Stimulated activated CD8-positive, alpha-beta memory T cell treated with anti-CD3 and anti-CD28 coated beads, Interleukin-7, amount 100 ng/mL, for 24 hours (primary cell): ENCODE results near the gene NTHL1.
A peak's percentile ranks its signal among the peaks of the same experiment; 100 is the strongest.

Experiments used
- DNase-seq: peaks from one replicate; pipeline ENCODE4 v3.0.0-alpha.2; 2020; ENCODE audit warnings: low read depth

NTHL1 gene

DNA sequence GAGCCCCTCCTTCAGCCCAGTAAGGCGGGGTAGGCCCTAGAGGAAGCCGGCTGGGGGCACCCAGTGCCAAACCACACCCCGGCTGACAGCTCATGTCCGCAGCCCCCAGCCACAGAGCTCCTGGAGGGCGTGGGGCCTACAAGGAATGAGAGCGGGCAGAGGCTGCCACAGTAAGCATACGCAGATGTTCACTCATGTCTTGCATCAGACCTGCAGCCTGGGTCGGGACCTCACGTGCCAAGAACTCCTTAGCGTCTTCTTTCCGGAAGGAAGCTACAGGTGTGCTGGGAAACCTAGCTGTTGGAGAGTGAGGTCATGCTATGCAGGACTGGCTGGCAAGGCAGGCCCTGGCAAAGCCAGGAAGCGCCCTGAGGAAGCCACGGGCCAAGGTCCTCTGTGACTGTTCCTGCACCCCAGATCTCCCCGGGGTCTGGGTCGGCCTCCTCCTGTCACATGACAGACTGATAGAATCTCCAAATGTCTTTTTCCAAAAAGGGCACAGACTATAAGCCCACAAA, 39.6 kb downstream of the NTHL1 start:
- DNase-seq, result no peak

DNA sequence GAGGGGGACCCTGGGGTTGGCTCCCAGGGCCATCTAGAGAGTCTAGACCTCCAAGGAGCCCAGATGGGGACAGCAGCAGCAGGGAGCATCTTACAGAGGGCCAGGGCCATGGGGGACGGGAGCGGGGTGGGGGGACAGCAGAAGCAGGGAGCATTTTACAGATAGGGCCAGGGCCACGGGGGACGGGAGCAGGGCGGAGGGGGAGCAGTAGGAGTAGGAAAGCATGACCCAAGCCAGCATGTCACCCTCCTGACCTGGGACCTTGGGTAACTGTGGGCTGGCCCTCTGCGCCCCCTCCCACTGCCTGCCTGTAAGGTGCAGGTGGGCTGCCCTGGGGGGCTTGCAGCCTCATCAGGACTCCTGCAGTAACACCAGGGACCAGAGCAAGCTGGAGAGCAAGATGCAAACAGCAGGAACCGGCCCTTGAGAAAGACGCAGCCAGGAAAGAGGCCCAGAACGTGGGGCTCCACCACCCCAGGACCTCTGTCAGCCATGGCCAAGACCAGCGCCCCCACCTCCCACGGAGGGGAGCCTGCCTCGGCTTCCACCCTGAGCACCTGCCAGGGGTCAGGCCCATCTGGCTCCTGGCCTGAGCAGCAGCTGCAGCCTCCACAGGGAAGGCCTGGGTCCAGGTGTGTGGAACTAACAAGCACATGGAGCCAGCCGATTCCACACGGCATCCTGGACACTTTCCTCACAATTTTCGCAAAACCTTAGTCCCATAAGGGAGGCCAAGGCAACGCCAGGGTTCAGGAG, 40.4 kb downstream of the NTHL1 start:
- DNase-seq, result no peak

DNA sequence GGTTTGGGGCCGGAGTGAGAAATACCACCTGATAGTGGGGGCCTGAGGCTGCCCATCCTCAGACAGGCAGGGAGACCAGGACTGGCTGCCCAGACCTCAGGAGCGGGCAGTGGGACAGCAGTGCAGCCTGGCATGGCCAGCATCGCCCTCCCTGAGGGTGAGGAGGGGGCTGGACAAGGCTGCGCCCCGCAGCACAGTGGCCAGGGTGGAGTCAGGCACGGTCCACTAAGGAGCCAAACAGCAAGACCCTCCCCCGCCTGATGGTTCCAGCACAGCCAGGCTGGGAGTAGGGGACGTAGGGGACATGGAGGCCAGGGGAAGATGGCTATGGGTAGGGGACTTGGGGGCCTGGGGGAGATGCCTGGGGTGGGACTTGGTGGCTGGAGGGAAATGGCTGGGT, 41.3 kb downstream of the NTHL1 start:
- DNase-seq, result no peak

DNA sequence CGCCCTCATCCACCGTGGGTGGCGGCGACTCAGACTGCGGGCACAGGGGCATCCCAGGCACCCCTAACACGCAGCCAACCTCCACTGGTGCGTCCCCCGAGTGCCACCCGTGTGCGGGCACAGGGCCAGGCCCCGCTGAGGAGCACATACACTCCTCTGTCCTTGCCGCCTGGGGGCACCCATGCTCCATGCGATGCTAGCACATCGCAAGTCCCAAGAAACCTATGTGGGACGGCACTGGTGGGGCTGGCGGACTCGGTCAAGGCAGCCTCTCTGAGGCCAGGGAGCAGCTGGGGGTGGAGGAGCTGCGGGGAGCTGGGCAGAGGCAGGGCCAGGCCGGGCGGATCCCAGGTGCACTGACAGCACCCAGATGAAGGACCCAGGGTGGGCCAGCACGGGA, 42.0 kb downstream of the NTHL1 start:
- DNase-seq, result no peak

DNA sequence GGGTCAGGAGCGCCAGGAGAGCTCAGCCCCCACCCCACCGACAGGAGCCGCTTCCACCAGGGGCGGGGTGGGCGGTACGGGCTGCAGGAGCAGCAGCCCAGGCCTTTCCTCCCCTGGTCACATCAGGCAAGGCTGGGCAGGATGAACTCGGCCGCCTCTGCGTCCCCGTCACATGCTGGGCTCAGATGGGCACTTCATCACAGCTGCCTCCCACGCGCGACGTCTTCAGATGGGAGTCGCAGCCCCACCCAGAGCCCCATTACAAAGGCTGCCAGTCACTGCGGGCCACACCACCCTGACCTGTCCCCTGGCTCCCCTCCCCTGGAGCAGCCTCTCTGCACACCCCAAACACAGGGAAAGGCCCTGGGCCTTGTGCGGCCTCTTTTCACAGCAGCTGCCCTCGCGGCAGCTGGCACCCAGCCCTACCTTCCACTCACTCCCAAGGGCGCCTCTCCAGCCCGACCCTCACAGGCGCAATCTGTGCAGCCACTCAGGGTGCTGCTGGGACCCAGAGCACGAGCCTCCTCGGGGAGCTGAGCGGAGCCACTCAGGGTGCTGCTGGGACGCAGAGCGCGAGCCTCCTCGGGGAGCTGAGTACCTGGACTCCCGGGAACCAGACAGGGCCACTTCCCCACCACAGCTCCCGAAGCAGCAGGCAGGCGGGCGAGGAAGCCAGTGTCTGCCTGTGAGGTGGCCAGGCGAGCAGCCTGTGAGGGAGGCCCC, 42.7 kb downstream of the NTHL1 start:
- DNase-seq, result no peak

DNA sequence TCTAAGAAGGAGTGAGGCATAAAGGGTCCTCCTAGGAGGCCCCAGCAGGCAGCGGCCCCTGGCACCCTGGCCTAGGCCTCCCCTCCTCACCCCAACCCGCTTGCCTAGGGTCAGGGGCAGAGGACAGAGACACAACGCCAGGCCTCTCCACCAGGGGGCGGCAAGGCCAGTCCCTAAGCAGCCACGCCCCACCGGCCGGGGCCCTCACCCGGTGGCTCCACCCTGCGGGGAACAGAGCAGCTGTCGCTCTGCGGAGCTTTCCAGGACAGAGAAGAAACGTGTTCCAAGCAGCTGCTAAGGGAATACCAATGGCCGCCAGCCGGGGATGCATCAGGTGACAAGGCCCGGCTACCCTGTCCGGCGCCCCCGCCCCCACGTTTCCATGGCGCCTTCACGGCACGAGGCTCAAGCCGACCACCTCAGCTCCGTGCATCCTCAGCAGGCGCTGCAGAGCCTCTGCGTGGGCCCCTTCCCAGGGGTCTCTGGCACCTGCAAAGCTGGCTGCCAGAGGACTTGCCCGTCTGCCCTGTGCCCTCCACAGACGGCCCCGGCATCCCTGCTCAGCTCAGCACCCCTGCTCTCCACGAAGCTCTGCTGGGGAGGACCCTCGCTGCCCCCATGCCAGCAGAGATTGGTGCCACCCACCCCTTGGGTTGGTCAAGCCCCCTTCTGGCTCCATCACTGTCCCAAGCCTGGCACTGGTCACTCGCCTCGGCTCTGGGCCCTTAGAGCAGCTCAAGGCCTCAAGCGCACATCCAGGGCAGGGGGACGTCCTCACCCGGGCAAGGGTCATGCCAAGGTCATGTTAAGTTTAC, 43.6 kb downstream of the NTHL1 start:
- peak; percentile 74 for DNase-seq

DNA sequence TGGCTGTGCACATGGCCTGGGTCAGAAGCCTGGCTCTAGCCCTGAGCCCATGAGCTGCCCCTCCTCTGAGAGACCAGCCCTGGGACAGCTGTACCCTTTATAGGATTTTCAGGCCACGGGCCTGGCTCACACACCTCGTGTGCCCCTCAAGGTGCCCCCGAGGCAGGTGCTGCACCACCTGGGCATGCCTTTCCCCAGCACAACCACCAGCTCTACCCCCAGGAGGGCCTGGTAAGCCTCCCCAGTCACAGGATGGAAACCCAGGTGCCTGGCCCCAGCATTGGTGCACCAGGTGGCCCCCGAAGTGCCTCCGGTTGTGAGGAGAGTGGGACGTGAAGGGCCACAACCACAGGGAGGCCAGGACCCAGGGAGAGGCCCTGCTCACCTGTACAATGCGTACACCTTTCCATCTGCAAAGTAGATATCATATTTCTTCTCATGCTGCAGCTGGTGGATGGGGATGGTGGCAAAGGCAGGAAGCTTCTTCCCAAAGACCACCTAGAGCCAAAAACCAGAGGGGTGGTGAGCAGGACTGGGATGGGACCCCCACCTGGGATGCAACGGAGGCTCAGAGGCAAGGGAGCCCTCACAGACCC, 44.3 kb downstream of the NTHL1 start:
- DNase-seq, result no peak

DNA sequence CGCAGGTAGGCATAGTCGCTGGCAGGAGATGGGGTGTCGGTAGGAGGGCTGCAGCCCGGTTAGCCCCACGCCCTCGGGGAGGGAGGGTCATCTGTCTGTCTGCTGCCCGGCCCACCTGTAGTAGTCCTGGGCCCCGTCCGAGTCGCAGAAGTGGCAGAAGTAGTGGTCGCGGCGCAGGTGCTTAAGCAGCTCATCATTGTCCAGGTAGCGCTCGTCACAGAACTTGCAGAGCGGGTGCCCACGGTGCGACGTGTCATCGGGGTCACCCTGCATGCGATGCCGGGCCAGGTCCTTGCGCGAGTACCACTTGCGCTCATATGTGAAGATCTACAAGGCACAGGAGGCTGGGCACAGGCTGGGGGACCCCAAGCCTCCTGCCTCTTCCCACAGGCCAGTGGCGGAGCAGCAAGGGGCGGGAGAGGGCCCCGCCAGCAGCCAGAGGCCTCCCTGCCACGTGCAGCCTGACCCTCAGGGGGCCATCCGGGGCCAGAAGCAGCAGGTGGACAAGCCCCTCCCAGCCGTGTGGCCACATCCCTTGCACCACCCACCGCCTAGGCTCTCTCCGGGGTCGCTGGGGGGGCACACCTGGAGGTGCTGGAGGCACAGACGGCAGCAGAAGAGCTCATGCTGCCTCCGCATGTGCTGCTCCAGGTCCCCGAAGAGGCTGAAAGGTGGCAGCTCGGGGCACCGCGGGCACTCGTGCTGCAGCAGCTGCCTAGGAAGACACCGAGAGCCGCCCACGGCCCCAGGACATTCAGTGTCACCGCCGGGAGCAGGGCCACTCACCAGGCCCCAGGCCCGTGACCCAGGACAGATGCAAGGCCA, 45.0 kb downstream of the NTHL1 start:
- no peak for DNase-seq

DNA sequence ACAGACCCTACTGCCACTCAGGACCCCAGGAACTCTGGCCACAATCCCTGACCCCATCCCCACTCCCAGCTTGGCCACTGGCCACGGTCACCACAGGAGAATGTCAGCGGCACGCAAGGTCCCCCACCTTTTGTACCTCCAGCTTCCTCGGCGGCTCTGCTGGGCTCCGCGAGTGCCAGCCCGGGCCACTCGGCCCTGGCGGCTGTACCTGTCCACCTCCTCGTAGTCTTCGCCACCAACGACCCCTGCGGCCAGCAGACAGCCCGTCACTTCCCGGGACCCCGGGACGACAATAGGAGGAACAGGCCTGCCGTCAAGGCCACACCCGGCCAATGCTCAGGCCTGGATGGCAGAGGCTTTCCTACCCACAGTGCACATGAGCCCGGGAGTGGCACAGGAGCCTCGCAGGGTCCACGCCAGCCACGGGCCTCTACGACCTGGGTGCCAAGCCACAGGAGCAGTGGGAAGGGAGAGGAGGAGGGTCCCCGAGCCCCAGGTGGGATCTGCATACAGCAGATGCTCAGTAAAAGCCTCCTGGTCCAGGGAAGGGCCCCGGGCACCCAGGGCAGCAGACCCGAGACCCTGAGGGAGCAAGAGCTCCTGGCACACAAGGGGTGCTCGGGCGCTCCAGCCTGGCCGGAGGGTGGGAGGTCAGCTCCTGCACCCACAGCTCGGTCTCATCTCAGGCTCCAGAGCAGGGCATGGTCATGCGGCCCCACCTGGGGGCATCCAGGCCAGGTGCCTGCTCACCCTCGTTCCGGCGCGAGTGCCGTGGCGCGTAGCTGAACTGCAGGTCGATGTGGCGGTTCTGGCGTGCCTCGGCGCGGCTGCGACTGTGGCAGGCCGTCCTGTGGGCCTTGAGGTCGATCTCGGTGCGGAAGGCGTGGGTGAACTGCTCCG, 45.9 kb downstream of the NTHL1 start:
- DNase-seq, result no peak

DNA sequence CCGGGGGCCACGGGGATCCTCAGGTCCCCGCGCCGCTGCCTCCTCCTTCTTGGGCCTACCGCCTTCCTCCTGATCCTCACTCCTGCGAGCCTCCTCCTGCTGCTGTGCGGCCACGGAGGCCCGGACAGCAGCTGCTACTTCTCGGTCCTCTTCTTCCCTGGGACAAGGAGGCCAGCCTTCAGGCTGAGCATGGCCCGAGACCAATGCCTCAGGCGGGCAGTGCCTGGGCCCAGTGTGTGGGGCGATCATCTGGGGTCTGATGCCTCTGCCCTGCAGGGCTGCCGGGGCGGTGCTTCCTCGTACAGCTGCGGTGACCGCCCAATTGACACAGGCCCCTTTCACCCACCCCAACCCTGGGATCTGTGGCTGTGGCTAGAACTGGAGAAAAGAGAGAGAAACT, 46.6 kb downstream of the NTHL1 start:
- DNase-seq, result no peak

DNA sequence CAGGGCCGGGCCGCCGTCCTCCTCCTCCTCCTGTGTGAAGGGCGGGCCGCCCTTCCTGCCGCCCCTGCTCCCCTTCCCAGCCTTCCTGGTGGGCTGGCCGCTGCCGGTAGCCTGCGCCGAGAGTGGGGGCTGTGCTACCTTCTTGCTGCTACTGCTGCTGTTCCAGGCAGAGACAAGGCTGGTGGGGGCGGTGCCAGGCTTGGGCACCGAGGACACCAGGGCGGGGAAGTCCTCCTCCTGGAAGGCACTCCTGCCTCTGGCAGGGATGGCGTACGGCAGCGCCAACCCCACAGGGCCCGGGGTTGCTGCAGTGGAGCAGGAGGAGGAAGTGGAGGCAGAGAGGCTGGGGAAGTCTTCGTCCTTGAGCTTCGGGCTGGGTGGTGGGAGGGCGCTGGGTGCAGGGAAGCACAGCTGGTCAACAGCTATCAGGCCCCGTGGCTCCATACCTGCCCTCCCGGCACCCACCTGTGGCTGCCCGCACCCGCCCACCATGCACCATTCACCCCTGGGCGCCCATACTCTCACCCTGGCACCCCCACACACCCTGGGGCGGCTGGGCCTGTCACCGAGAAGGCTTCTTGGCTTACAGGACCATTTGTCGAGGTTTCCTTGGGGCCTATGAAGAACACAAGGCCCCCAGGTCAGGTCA, 47.6 kb downstream of the NTHL1 start:
- no peak for DNase-seq

DNA sequence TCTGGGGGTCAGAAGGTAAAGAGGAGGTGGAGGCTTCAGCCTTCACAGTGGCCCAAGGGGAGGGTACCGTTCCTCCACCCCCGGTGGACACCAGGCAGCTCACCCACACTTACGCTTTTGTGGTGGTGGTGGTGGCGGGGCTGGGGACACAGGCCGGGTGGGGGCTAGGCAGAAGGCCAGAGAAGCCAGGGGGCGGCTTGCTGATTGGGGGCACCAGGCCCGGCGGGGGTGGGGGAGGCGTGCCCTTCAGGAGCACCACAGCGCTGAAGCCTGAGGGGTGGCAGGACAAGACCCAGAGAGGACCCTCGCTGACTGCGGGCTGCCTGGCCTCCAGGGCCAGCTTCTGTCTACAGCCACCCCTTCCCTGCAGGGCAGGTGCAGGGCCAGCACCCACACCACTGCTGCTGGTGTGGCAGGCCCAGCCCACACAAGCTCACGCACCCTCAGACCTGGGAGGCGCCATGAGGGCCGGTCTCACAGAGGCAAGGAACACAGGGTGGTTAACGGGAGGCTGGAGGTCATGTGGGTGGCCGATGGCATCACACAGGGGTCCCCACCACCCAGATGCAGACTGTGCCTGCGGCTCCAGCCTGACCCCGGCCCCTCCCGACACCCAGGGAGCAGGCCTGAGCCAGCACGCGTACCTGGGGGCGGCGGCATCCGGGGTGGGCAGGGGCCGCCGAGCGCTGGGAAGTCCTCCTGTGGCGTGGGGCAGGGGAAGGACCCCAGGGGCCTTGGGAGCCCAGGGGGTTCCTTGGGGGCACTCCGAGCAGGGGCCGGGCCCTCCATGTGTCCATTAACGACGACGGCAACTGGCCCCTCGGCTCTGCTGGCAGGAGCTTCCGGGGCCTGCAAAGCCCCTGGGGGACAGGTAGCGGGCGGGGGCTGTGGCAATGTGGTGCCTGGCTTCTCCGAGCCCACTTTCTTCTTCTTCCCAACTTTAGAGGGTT, 48.5 kb downstream of the NTHL1 start:
- DNase-seq, result no peak

DNA sequence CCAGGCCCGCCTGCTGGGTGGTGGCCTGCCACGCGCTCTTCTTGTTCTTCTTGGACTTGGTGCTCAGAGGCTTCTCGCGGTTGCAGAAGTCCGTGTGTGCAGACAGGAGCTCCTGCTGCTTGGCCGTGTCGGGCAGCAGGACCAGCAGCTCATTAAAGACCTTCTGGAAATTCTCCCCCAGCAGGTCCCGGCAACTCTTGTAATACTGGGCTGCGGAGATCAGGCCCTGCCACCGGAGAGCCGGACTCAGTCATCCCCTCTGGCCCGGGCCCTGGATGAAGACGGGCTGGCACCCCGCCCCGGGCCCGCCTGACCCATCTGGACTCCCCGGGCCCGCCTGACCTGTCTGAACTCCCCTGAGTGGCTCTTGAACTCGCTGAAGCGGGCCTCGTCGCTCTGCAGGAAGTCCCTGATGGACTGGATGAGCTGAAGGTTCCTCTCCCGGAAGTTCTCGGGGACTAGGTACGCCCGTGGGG, 49.2 kb downstream of the NTHL1 start:
- no peak for DNase-seq

DNA sequence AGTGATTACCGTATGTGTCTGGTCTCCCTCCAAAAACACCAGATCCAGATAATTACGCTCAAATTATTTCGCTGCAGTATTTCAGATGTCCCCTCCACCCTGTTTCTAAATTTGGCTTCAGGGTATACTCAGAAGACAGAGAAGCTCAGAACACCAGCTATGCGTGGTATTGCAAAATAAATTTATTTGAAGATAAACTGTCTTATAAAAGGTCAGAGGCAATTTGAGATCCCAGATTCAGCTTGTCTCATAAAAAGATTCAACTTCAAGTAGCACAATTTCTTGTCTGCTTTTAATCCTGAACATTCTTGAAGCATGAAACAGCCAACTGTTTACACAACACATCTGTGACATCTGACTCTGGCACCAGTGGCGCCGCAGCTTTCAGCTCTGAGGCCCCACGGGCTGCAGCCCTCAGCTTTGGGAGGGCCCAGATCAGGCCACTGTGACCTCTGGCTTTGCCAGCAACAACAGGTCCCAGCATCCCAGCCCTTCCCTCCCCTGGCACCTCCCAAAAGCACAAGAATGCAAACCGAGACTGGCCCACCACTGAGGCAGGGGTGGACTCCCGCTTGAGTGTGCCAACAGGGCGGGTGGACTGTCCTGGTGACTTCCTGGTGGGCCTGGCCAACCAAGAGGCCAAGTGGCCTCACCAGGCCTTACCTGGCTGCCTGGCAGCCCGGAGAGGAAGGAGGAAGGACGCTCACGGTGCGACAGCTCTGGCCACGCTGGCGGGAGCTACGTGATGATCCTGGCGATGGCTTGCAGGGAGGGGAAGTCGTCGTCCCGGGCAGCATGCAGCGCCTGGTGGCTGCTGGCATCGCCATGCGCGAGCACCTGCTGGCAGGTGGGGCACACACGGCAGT, 49.9 kb downstream of the NTHL1 start:
- no peak for DNase-seq

DNA sequence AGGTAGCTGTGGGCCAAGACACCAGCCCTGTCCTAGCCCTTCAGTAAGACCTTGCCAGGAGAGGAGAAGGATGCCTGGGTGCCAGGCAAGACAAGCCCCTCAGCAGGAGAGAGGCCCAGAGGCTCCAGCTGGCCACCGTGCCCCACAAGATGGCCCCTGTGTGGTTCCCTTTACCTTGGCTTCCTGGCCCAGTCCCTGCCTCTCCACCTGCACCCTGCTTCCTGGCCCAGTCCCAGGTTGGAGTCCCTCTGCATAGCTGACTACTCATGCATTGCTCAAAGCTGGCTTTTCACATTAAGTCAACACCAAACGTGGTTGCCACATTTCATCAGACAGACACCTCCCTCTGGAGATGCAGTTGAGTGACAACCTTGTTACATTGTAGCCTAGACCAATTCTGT, 53.9 kb downstream of the NTHL1 start:
- no peak for DNase-seq

DNA sequence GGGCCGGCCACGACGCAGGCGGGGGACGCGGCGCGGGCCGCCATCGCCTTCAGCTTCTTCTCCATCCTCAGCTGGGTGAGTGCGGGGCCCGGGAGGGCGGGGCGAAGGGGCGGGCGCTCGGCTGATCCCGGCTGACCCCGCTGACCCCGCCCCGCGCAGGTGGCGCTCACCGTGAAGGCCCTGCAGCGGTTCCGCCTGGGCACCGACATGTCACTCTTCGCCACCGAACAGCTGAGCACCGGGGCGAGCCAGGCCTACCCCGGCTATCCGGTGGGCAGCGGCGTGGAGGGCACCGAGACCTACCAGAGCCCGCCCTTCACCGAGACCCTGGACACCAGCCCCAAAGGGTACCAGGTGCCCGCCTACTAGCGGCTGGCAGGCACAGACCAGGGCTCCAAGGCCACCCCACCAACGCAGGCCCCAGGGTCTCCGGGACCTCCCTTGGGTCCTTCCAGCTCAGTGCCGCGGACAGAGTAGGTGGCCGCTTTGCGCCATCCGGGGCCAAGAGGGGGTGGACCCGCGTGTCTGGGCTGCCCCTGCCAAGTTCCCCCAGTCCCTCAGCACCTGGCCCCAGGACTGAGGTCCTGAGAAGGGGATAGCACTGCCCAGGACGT, 54.8 kb downstream of the NTHL1 start:
- no peak for DNase-seq
